ENCODE measurements around the gene LPP.

DNA sequence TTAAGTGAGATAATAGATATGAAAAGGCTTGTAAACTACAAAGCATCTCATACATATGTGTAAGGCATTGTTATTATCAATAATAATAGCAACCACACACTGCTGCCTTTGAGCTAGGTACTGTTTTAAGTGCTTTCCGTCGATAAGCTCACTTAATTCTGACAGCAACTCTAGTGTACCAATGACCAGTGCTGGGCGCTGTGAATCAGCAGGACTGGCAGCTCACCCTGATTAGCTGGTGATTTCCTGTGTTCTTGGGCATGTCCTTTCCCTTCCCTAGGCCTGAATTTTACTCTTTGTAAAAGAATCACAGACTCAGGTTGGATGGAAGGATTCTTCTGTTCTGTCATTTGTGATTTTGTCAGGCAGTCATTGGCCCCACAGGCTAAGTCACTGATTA is 215.6 kb downstream of the LPP start:
- TF ChIP-seq POLR2AphosphoS5 (IDR thresholded peaks at IDR 0.05; ENCODE audit: borderline replicate concordance, low read depth, low read length) (no peak), EZH2 (IDR thresholded peaks at IDR 0.05) (no peak), FOXP2 (optimal IDR thresholded peaks at IDR 0.05; ENCODE audit: control extremely low read depth, extremely low read length, insufficient read depth) (no peak)

Data from SK-N-MC (cell line).